SK-N-SH (cell line): Measurements from ENCODE around the gene CEBPA.

Experiments used
- EP300 ChIP-seq, 2 experiments: IDR thresholded peaks; 2 replicates each; pipeline versions ENCODE4 v1.4.0 to v1.6.1; 2012; ENCODE audit warnings: borderline replicate concordance in 1 of 2, low read depth in 1 of 2, low read length in 1 of 2
- JUND ChIP-seq: IDR thresholded peaks from 2 replicates; pipeline ENCODE4 v1.4.0; 2012
- NRF1 ChIP-seq: IDR thresholded peaks from 2 replicates; pipeline ENCODE4 v1.6.1; 2012; ENCODE audit warnings: low read depth, mild to moderate bottlenecking, low read length
- POLR2AphosphoS5 ChIP-seq: IDR thresholded peaks from 2 replicates; pipeline ENCODE4 v1.6.1; 2012; ENCODE audit warnings: low read depth, low read length
- RAD21 ChIP-seq: IDR thresholded peaks from 2 replicates; pipeline ENCODE4 v1.6.1; 2012; ENCODE audit warnings: mild to moderate bottlenecking, low read length
- RFX5 ChIP-seq: IDR thresholded peaks from 2 replicates; pipeline ENCODE4 v1.6.1; 2012; ENCODE audit warnings: mild to moderate bottlenecking, improper control_type of control experiment, low read length
- TF ChIP-seq, protein P1 (sequence below): IDR thresholded peaks from 2 replicates; pipeline ENCODE4; 2012
- TF ChIP-seq, protein P2 (sequence below): fragments of 200-600 bp; sonication (generic); IDR thresholded peaks from 2 replicates; pipeline ENCODE4 v1.6.1; 2017; ENCODE audit warnings: antibody characterized with exemption, mild to moderate bottlenecking, moderate library complexity
- TF ChIP-seq, protein P3 (sequence below): IDR thresholded peaks from 2 replicates; pipeline ENCODE4 v1.6.1; 2012; ENCODE audit warnings: mild to moderate bottlenecking, low read depth, low read length, moderate library complexity
- TF ChIP-seq, protein P4 (sequence below): fragments of 150-350 bp; IDR thresholded peaks from 2 replicates; pipeline ENCODE4 v1.6.1; 2017; ENCODE audit warnings: antibody characterized with exemption, low read length, low read depth, borderline replicate concordance
- TF ChIP-seq, protein P5 (sequence below): IDR thresholded peaks from 2 replicates; pipeline ENCODE4 v1.4.0; 2012; ENCODE audit warnings: low read depth

DNA sequence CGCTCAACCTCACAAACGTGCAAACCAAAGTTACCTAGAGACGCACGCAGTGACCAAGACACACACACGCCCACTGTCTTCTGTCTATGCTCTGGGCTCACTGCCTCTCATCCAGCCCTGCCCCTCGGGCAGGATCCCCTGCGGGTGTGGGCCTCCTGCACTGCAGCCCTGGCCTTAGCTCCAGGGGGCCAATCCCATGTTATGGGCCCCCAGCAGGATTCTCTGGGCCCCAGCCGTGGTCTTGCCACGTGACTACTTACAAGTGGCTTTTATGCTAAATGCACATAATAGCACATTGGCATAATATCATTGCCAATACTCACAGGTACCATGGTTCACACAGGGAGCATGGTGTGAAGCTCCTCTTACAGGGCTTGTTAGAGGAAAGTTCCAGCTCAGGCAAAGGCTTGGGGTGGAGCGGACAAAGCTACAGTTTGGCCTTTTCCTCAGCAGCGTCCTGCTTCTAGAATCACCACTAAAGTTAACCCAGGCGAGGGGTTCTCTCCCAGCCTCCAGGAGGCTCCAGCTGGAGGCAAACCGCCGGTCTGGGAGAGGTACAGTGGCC, 37.4 kb downstream of the CEBPA start:
- TF ChIP-seq, protein P1, sequence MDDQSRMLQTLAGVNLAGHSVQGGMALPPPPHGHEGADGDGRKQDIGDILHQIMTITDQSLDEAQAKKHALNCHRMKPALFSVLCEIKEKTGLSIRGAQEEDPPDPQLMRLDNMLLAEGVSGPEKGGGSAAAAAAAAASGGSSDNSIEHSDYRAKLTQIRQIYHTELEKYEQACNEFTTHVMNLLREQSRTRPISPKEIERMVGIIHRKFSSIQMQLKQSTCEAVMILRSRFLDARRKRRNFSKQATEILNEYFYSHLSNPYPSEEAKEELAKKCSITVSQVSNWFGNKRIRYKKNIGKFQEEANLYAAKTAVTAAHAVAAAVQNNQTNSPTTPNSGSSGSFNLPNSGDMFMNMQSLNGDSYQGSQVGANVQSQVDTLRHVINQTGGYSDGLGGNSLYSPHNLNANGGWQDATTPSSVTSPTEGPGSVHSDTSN = no peak
- TF ChIP-seq RFX5 (no peak), EP300 (IDR thresholded peaks at IDR 0.05; ENCODE audit: borderline replicate concordance in 1 of 2, low read depth in 1 of 2, low read length in 1 of 2) (no peak), RAD21 (no peak), JUND (no peak), POLR2AphosphoS5 (no peak), NRF1 (no peak)
- TF ChIP-seq, protein P2, sequence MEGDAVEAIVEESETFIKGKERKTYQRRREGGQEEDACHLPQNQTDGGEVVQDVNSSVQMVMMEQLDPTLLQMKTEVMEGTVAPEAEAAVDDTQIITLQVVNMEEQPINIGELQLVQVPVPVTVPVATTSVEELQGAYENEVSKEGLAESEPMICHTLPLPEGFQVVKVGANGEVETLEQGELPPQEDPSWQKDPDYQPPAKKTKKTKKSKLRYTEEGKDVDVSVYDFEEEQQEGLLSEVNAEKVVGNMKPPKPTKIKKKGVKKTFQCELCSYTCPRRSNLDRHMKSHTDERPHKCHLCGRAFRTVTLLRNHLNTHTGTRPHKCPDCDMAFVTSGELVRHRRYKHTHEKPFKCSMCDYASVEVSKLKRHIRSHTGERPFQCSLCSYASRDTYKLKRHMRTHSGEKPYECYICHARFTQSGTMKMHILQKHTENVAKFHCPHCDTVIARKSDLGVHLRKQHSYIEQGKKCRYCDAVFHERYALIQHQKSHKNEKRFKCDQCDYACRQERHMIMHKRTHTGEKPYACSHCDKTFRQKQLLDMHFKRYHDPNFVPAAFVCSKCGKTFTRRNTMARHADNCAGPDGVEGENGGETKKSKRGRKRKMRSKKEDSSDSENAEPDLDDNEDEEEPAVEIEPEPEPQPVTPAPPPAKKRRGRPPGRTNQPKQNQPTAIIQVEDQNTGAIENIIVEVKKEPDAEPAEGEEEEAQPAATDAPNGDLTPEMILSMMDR = no peak
- TF ChIP-seq, protein P3, sequence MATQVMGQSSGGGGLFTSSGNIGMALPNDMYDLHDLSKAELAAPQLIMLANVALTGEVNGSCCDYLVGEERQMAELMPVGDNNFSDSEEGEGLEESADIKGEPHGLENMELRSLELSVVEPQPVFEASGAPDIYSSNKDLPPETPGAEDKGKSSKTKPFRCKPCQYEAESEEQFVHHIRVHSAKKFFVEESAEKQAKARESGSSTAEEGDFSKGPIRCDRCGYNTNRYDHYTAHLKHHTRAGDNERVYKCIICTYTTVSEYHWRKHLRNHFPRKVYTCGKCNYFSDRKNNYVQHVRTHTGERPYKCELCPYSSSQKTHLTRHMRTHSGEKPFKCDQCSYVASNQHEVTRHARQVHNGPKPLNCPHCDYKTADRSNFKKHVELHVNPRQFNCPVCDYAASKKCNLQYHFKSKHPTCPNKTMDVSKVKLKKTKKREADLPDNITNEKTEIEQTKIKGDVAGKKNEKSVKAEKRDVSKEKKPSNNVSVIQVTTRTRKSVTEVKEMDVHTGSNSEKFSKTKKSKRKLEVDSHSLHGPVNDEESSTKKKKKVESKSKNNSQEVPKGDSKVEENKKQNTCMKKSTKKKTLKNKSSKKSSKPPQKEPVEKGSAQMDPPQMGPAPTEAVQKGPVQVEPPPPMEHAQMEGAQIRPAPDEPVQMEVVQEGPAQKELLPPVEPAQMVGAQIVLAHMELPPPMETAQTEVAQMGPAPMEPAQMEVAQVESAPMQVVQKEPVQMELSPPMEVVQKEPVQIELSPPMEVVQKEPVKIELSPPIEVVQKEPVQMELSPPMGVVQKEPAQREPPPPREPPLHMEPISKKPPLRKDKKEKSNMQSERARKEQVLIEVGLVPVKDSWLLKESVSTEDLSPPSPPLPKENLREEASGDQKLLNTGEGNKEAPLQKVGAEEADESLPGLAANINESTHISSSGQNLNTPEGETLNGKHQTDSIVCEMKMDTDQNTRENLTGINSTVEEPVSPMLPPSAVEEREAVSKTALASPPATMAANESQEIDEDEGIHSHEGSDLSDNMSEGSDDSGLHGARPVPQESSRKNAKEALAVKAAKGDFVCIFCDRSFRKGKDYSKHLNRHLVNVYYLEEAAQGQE = no peak
- TF ChIP-seq, protein P4, sequence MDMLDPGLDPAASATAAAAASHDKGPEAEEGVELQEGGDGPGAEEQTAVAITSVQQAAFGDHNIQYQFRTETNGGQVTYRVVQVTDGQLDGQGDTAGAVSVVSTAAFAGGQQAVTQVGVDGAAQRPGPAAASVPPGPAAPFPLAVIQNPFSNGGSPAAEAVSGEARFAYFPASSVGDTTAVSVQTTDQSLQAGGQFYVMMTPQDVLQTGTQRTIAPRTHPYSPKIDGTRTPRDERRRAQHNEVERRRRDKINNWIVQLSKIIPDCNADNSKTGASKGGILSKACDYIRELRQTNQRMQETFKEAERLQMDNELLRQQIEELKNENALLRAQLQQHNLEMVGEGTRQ = no peak
- TF ChIP-seq, protein P5, sequence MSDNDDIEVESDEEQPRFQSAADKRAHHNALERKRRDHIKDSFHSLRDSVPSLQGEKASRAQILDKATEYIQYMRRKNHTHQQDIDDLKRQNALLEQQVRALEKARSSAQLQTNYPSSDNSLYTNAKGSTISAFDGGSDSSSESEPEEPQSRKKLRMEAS = no peak
